Measurements from ENCODE around the gene MREG.

GRCh38 chr2:216033403-216033802 is 20.1 kb upstream of the MREG start:
- TF ChIP-seq EZH2 (IDR thresholded peaks at IDR 0.05) (no peak), CTCF (IDR thresholded peaks at IDR 0.05 in 2 of 3, conservative IDR thresholded peaks at IDR 0.05 in 1 of 3; ENCODE audit: borderline replicate concordance in 1 of 3, insufficient read depth in 1 of 3, low read depth in 2 of 3, low read length in 2 of 3) (no peak), YY1 (IDR thresholded peaks at IDR 0.05; ENCODE audit: extremely low read depth, insufficient replicate concordance, low read depth, low read length) (no peak), FOSL1 (IDR thresholded peaks at IDR 0.05; ENCODE audit: low read depth) (no peak), ZBTB33 (IDR thresholded peaks at IDR 0.05; ENCODE audit: extremely low read depth, insufficient replicate concordance, low read length) (no peak), RAD21 (IDR thresholded peaks at IDR 0.05; ENCODE audit: low read depth) (no peak)
- TF ChIP-seq, protein P1, sequence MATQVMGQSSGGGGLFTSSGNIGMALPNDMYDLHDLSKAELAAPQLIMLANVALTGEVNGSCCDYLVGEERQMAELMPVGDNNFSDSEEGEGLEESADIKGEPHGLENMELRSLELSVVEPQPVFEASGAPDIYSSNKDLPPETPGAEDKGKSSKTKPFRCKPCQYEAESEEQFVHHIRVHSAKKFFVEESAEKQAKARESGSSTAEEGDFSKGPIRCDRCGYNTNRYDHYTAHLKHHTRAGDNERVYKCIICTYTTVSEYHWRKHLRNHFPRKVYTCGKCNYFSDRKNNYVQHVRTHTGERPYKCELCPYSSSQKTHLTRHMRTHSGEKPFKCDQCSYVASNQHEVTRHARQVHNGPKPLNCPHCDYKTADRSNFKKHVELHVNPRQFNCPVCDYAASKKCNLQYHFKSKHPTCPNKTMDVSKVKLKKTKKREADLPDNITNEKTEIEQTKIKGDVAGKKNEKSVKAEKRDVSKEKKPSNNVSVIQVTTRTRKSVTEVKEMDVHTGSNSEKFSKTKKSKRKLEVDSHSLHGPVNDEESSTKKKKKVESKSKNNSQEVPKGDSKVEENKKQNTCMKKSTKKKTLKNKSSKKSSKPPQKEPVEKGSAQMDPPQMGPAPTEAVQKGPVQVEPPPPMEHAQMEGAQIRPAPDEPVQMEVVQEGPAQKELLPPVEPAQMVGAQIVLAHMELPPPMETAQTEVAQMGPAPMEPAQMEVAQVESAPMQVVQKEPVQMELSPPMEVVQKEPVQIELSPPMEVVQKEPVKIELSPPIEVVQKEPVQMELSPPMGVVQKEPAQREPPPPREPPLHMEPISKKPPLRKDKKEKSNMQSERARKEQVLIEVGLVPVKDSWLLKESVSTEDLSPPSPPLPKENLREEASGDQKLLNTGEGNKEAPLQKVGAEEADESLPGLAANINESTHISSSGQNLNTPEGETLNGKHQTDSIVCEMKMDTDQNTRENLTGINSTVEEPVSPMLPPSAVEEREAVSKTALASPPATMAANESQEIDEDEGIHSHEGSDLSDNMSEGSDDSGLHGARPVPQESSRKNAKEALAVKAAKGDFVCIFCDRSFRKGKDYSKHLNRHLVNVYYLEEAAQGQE (IDR thresholded peaks at IDR 0.05; ENCODE audit: low read depth) = no peak

All from HCT116 (cell line).